ENCODE results near the gene EMILIN2.

DNA sequence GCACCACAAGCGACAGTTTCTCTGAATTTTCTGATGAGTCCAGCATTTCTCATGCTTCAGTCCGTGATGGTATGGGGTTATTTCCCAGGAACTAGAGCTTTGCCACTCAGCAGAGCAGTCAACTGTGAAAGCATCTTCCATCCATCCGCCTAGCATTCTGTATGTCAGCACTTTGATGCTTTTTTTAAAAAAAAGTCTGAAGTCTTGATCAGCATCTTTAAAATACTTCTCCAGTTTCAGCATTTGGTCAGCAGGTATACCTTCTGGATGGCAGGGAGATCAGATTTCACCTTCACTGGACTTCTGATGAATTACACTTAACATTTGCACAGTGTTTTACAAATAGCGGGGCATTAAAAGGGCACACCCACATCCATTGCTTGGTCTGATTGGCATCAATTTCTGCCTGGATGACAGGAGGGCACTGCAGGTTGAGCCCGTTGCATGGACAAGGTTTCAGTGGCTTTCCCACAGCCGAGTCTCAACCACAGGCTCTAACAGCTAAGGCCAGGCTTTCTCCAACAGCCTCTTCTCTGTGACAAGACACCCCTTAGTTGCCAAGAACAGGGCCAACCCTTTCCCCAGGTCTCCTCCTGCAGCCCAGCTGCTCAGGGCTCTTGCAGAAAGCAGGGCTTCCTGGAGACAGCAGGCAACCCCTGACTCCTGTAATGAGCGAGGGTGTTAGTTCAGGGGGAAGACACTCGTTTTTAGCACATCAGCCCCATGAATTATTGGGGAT lies 54.0 kb downstream of the EMILIN2 start:
- TF ChIP-seq CTCF (IDR thresholded peaks at IDR 0.05), result no peak
- TF ChIP-seq POLR2AphosphoS5 (IDR thresholded peaks at IDR 0.05; ENCODE audit: insufficient read depth in 1 of 2, low read depth in 1 of 2), result no peak
- no peak for TF ChIP-seq POLR2A (IDR thresholded peaks at IDR 0.05)
